Naive thymus-derived CD4-positive, alpha-beta T cell (primary cell): Measurements from ENCODE around the gene CD300LF. TPM values are rescaled to one million over a fixed set of nuclear protein-coding genes. Genes with fewer than 3 reads are reported as not detected.
A peak's percentile ranks its signal among the peaks of the same experiment; 100 is the strongest.

Experiments used
- ATAC-seq: fragments of 150-1000 bp; cut with Tn5 transposase; 2 replicates; pipeline ENCODE4 v1.10.0; 2021; ENCODE audit warnings: mild to moderate bottlenecking, moderate library complexity
- CTCF ChIA-PET: fragments of 350-600 bp; sonication (Branson Sonifier 250); formaldehyde crosslinking; loops from one replicate; lab custom pipeline; 2021; ENCODE audit warnings: antibody characterized with exemption; lab: Charles Lee
- POLR2A ChIA-PET: fragments of 350-600 bp; sonication (Branson Sonifier 250); formaldehyde crosslinking; loops from one replicate; lab custom pipeline; 2021; ENCODE audit warnings: antibody characterized with exemption, inconsistent platforms; lab: Charles Lee
- DNase-seq, 9 donors: peaks; one replicate each; pipeline versions ENCODE4 v3.0.0 to v3.0.0-alpha.2; 2020 to 2022; ENCODE audit warnings: mixed read lengths in 1 of 9
- H3K27ac ChIP-seq: one replicate; pipeline ENCODE4 v1.7.0; 2013; ENCODE audit warnings: mild to moderate bottlenecking, low read depth, low read length, moderate library complexity
- H3K27me3 ChIP-seq, 2 donors: one replicate each; pipeline ENCODE4 v1.7.0; 2013; ENCODE audit warnings: low read length in 2 of 2, mild to moderate bottlenecking in 2 of 2, moderate library complexity in 2 of 2; ENCODE audit not compliant: control insufficient read depth in 2 of 2, insufficient read depth in 2 of 2
- H3K36me3 ChIP-seq, 3 experiments: 1 replicate in 2 of 3; 2 replicates in 1 of 3; pipeline ENCODE4 v1.7.0; 2013; ENCODE audit warnings: low read length in 3 of 3, mild to moderate bottlenecking in 3 of 3, moderate library complexity in 1 of 3; ENCODE audit not compliant: insufficient read depth in 3 of 3, control insufficient read depth in 2 of 3
- H3K4me1 ChIP-seq, 2 donors: one replicate each; pipeline ENCODE4 v1.7.0; 2013; ENCODE audit warnings: low read length in 2 of 2, mild to moderate bottlenecking in 2 of 2, moderate library complexity in 1 of 2; ENCODE audit not compliant: control insufficient read depth in 2 of 2, insufficient read depth in 2 of 2
- H3K4me3 ChIP-seq: 2 replicates; pipeline ENCODE4 v1.7.0; 2013; ENCODE audit warnings: mild to moderate bottlenecking, low read length
- H3K9me3 ChIP-seq, 3 experiments: 1 replicate in 2 of 3; 2 replicates in 1 of 3; pipeline ENCODE4 v1.7.0; 2013; ENCODE audit warnings: low read length in 3 of 3; ENCODE audit not compliant: control insufficient read depth in 2 of 3
- H3K27ac Mint-ChIP-seq, 9 donors: one replicate each; pipeline ENCODE4 v1.8.0; 2020 to 2022; ENCODE audit warnings: mixed read lengths in 9 of 9, mild to moderate bottlenecking in 8 of 9, moderate library complexity in 5 of 9, inconsistent platforms in 2 of 9
- H3K27me3 Mint-ChIP-seq, 5 donors: one replicate each; pipeline ENCODE4 v1.8.0; 2021 to 2022; ENCODE audit warnings: mixed read lengths in 5 of 5, mild to moderate bottlenecking in 1 of 5
- H3K36me3 Mint-ChIP-seq, 5 donors: one replicate each; pipeline ENCODE4 v1.8.0; 2020 to 2022; ENCODE audit warnings: mixed read lengths in 5 of 5, mild to moderate bottlenecking in 3 of 5, inconsistent platforms in 1 of 5
- H3K4me1 Mint-ChIP-seq, 7 donors: one replicate each; pipeline ENCODE4 v1.8.0; 2020 to 2022; ENCODE audit warnings: mixed read lengths in 7 of 7, mild to moderate bottlenecking in 3 of 7, inconsistent platforms in 1 of 7
- H3K4me3 Mint-ChIP-seq, 10 donors: one replicate each; pipeline ENCODE4 v1.8.0; 2020 to 2022; ENCODE audit warnings: mild to moderate bottlenecking in 10 of 10, mixed read lengths in 10 of 10, moderate library complexity in 6 of 10, inconsistent platforms in 2 of 10
- H3K9me3 Mint-ChIP-seq, 11 donors: one replicate each; pipeline ENCODE4 v1.8.0; 2020 to 2022; ENCODE audit warnings: mixed read lengths in 11 of 11, mild to moderate bottlenecking in 4 of 11, inconsistent platforms in 1 of 11, moderate library complexity in 1 of 11
- intact Hi-C, 2 donors: fragments of 100-400 bp; cut with micrococcal nuclease; formaldehyde crosslinking; loops; one replicate each; pipeline ENCODE4 v1.15.1; 2023
- polyA plus RNA-seq, 2 donors: library from polyadenylated mRNA; unstranded; fragments of 300-500 nt; fragmentation: Illumina TruSeq; gene quantifications; one replicate each; pipeline ENCODE4 v1.2.3, GENCODE V29; 2021
- total RNA-seq, 6 experiments: library from RNA in 5 of 6; stranded (reverse) in 5 of 6; gene quantifications; 1 replicate in 5 of 6; 2 replicates in 1 of 6; pipeline ENCODE4 v1.2.3 and lab custom pipeline; 2021 to 2026

Gene CD300LF
- total RNA-seq (10 to 100 TPM in 1 of 5 experiments, 1 to 10 TPM in 1, under 1 TPM in 2, not detected in 1; 0.46 to 41.0 (median 2.7) TPM), polyA plus RNA-seq (not detected), total RNA-seq (lab: John Stamatoyannopoulos, UW) (not detected)

- peaks cover 4 to 44% (median 13%) of the 10 kb centered on the region in 5 donors for H3K27me3 Mint-ChIP-seq
- no peaks in the 10 kb centered on the region for H3K36me3 ChIP-seq
- CTCF ChIA-PET = no interaction called here
- no peaks in the 10 kb centered on the region for H3K27me3 ChIP-seq
- no peak within 1 kb of the TSS for H3K27ac ChIP-seq
- intact Hi-C loops = no loop called here
- H3K4me3 ChIP-seq = no peak within 1 kb of the TSS
- ATAC-seq (peak; percentile 87), DNase-seq (no peak)
- peaks cover 8 to 20% (median 9%) of the 10 kb centered on the region in 7 donors for H3K4me1 Mint-ChIP-seq
- H3K4me3 Mint-ChIP-seq = peak within 1 kb of the TSS in 2 of 10 donors; percentile 4 to 69
- no peaks in the 10 kb centered on the region for H3K9me3 Mint-ChIP-seq
- H3K36me3 Mint-ChIP-seq = no peaks in the 10 kb centered on the region
- H3K9me3 ChIP-seq = no peaks in the 10 kb centered on the region
- no peak within 1 kb of the TSS for H3K27ac Mint-ChIP-seq
- H3K4me1 ChIP-seq = peaks cover 0 to 5% of the 10 kb centered on the region in 2 donors
- POLR2A ChIA-PET = no interaction called here
Observed at GRCh38 chr17:74712756-74713155, at the start of gene CD300LF. Gene CD300LF (minus strand): TSS chr17:74712923. CDS start chr17:74712866, 57 bp downstream.

GRCh38 chr17:74761931-74762330 is 49.2 kb upstream of the CD300LF start:
- Histone ChIP-seq H3K4me1 (peaks cover 47 to 60% of the 10 kb centered on the region in 2 donors), H3K27ac (peak overlapping the region; percentile 49), H3K27me3 (no peaks in the 10 kb centered on the region), H3K36me3 (peaks cover 0 to 61% (median 13%) of the 10 kb centered on the region in 3 experiments), H3K4me3 (no peak overlapping the region), H3K9me3 (no peaks in the 10 kb centered on the region)
- H3K9me3 Mint-ChIP-seq = no peaks in the 10 kb centered on the region
- intact Hi-C loops = no loop called here
- H3K27ac Mint-ChIP-seq = peak overlapping the region in 7 of 9 donors; percentile 10 to 97 (median 86)
- CTCF ChIA-PET = interaction anchor here (0.6 to 14.1 kb wide), 3 partner anchors 13 to 104 kb away, joined by 3 to 165 read pairs (median 5); partner anchors contain the start of gene NAT9
- ATAC-seq = no peak
- H3K4me3 Mint-ChIP-seq = peak overlapping the region in 1 of 10 donors; percentile 54
- DNase-seq = no peak
- POLR2A ChIA-PET = interaction anchor here (1.9 to 20.3 kb wide), 3 partner anchors 13 to 16 kb away, joined by 8 to 372 read pairs (median 34); partner anchors contain the start of gene NAT9
- peaks cover 29 to 59% (median 49%) of the 10 kb centered on the region in 7 donors for H3K4me1 Mint-ChIP-seq
- no peaks in the 10 kb centered on the region for H3K27me3 Mint-ChIP-seq
- peaks cover 0 to 9% (median 0%) of the 10 kb centered on the region in 5 donors for H3K36me3 Mint-ChIP-seq

GRCh38 chr17:74761419-74761818 is 48.7 kb upstream of the CD300LF start:
- H3K4me3 ChIP-seq = no peak overlapping the region
- H3K27me3 ChIP-seq = no peaks in the 10 kb centered on the region
- no peaks in the 10 kb centered on the region for H3K9me3 ChIP-seq
- intact Hi-C loops = no loop called here
- no peak for DNase-seq
- H3K4me1 Mint-ChIP-seq = peaks cover 34 to 64% (median 51%) of the 10 kb centered on the region in 7 donors
- ChIA-PET POLR2A (interaction anchor here (5.6 to 20.3 kb wide), 2 partner anchors 13 to 15 kb away, joined by 34 to 372 read pairs; partner anchors contain the start of gene NAT9), CTCF (interaction anchor here (1.1 to 14.1 kb wide), 4 partner anchors 13 to 104 kb away, joined by 3 to 165 read pairs (median 45); partner anchors contain the start of gene NAT9)
- H3K36me3 Mint-ChIP-seq = peaks cover 0 to 6% (median 0%) of the 10 kb centered on the region in 5 donors
- H3K27ac ChIP-seq = peak overlapping the region; percentile 49
- peak overlapping the region in 2 of 10 donors; percentile 54 to 92 for H3K4me3 Mint-ChIP-seq
- H3K27me3 Mint-ChIP-seq = no peaks in the 10 kb centered on the region
- no peaks in the 10 kb centered on the region for H3K9me3 Mint-ChIP-seq
- peaks cover 52 to 65% of the 10 kb centered on the region in 2 donors for H3K4me1 ChIP-seq
- H3K36me3 ChIP-seq = peaks cover 0 to 56% (median 13%) of the 10 kb centered on the region in 3 experiments
- no peak for ATAC-seq
- H3K27ac Mint-ChIP-seq = peak overlapping the region in 8 of 9 donors; percentile 28 to 97 (median 87)

GRCh38 chr17:74760404-74761105 is 47.8 kb upstream of the CD300LF start:
- peak overlapping the region in 9 of 10 donors; percentile 14 to 92 (median 84) for H3K4me3 Mint-ChIP-seq
- H3K4me3 ChIP-seq = peak overlapping the region; percentile 60
- no peaks in the 10 kb centered on the region for H3K9me3 Mint-ChIP-seq
- H3K27me3 Mint-ChIP-seq = no peaks in the 10 kb centered on the region
- H3K4me1 Mint-ChIP-seq = peaks cover 35 to 65% (median 50%) of the 10 kb centered on the region in 7 donors
- intact Hi-C loops = no loop called here
- CTCF ChIA-PET = interaction anchor here (2.3 to 14.1 kb wide), 5 partner anchors 14 to 103 kb away, joined by 9 to 165 read pairs (median 34); partner anchors contain the start of genes NAT9 and RAB37
- H3K27me3 ChIP-seq = no peaks in the 10 kb centered on the region
- POLR2A ChIA-PET = interaction anchor here (0.5 to 20.3 kb wide), 6 partner anchors 10 to 355 kb away, joined by 4 to 372 read pairs (median 27); partner anchors contain the start of genes NAT9 and RAB37
- ATAC-seq (no peak), DNase-seq (no peak)
- H3K4me1 ChIP-seq = peaks cover 58 to 72% of the 10 kb centered on the region in 2 donors
- H3K27ac Mint-ChIP-seq = peak overlapping the region; percentile 19 to 97 (median 88)
- no peaks in the 10 kb centered on the region for H3K9me3 ChIP-seq
- H3K36me3 ChIP-seq = peaks cover 0 to 48% (median 13%) of the 10 kb centered on the region in 3 experiments
- H3K27ac ChIP-seq = peak overlapping the region; percentile 49
- peaks cover 0 to 3% (median 0%) of the 10 kb centered on the region in 5 donors for H3K36me3 Mint-ChIP-seq

- peaks cover 64 to 78% of the 10 kb centered on the region in 2 donors for H3K4me1 ChIP-seq
- peaks cover 0 to 46% (median 13%) of the 10 kb centered on the region in 3 experiments for H3K36me3 ChIP-seq
- H3K27me3 ChIP-seq = no peaks in the 10 kb centered on the region
- peak overlapping the region; percentile 19 to 97 (median 90) for H3K27ac Mint-ChIP-seq
- DNase-seq (no peak), ATAC-seq (no peak)
- peak overlapping the region; percentile 49 for H3K27ac ChIP-seq
- no peaks in the 10 kb centered on the region for H3K9me3 ChIP-seq
- POLR2A ChIA-PET = interaction anchor here (0.5 to 20.3 kb wide), 7 partner anchors 10 to 356 kb away, joined by 3 to 372 read pairs (median 20); partner anchors contain the start of genes NAT9 and RAB37
- H3K36me3 Mint-ChIP-seq = peaks cover 0 to 2% (median 0%) of the 10 kb centered on the region in 5 donors
- peak overlapping the region; percentile 60 for H3K4me3 ChIP-seq
- peak overlapping the region; percentile 82 to 92 (median 84) for H3K4me3 Mint-ChIP-seq
- H3K9me3 Mint-ChIP-seq = no peaks in the 10 kb centered on the region
- peaks cover 41 to 71% (median 56%) of the 10 kb centered on the region in 7 donors for H3K4me1 Mint-ChIP-seq
- CTCF ChIA-PET = interaction anchor here (1.0 to 14.1 kb wide), 9 partner anchors 10 to 102 kb away, joined by 3 to 165 read pairs (median 13); partner anchors contain the start of genes NAT9 and RAB37
- H3K27me3 Mint-ChIP-seq = no peaks in the 10 kb centered on the region
- intact Hi-C loops = loop anchor here (1.0 to 10.0 kb wide), 6 partner anchors 9 to 555 kb away; partner anchors contain the start of genes NHERF1 (in 1 of the 2) and RPL38 (in 1 of the 2)
Observed at GRCh38 chr17:74759941-74760340, 47.2 kb upstream of the CD300LF start.
